Kidney (tissue), 14 donors: Measurements from ENCODE around the gene MAD1L1. TPM values are rescaled to one million over a fixed set of nuclear protein-coding genes. Genes with fewer than 3 reads are reported as not detected.

Source experiments
- DNase-seq, 5 donors: peaks; one replicate each; pipeline ENCODE4 v3.0.0-alpha.2; 2013 to 2020
- FAIRE-seq: peaks from 2 replicates; lab custom pipeline; 2012; peaks lifted over from hg19 to GRCh38; lab: Jason Lieb, UNC
- H3K27ac ChIP-seq, 2 donors: one replicate each; pipeline ENCODE4 v1.7.0; 2013; ENCODE audit warnings: low read depth in 2 of 2, low read length in 2 of 2, inconsistent platforms in 1 of 2
- H3K27me3 ChIP-seq: one replicate; pipeline ENCODE4 v1.7.1; 2013; ENCODE audit warnings: low read length, inconsistent platforms; ENCODE audit not compliant: control insufficient read depth, insufficient read depth
- H3K36me3 ChIP-seq, 3 donors: one replicate each; pipeline versions ENCODE4 v1.7.0 to v1.7.1; 2013; ENCODE audit warnings: low read length in 3 of 3, control low read depth in 1 of 3, inconsistent platforms in 1 of 3; ENCODE audit not compliant: insufficient read depth in 3 of 3, control insufficient read depth in 2 of 3
- H3K4me1 ChIP-seq, 3 donors: one replicate each; pipeline versions ENCODE4 v1.7.0 to v1.7.1; 2013; ENCODE audit warnings: low read length in 3 of 3, inconsistent platforms in 1 of 3, low read depth in 1 of 3; ENCODE audit not compliant: control insufficient read depth in 2 of 3, insufficient read depth in 2 of 3
- H3K4me3 ChIP-seq, 3 donors: one replicate each; pipeline versions ENCODE4 v1.7.0 to v1.8.1; 2013; ENCODE audit warnings: low read length in 3 of 3, control low read depth in 1 of 3, inconsistent platforms in 1 of 3
- H3K9ac ChIP-seq, 3 donors: one replicate each; pipeline versions ENCODE4 v1.7.0 to v1.7.1; 2013; ENCODE audit warnings: low read length in 3 of 3, control low read depth in 1 of 3, inconsistent platforms in 1 of 3
- H3K9me3 ChIP-seq, 3 donors: one replicate each; pipeline versions ENCODE4 v1.7.0 to v1.7.1; 2013; ENCODE audit warnings: low read length in 3 of 3, control low read depth in 1 of 3, inconsistent platforms in 1 of 3; ENCODE audit not compliant: control insufficient read depth in 2 of 3, insufficient read depth in 1 of 3
- intact Hi-C: fragments of 100-400 bp; cut with DNase I; formaldehyde crosslinking; loops from one replicate; pipeline ENCODE4 v1.11.1; 2022
- polyA plus RNA-seq: library from polyadenylated mRNA; stranded (reverse); fragments of 350-450 nt; fragmentation: Illumina TruSeq; extraction: RNeasy Lipid Tissue Mini Kit (QIAGEN cat#74804); gene quantifications from one replicate; pipeline ENCODE4 v1.2.3, GENCODE V29; 2014; ENCODE audit warnings: low read depth, low replicate concordance; ENCODE audit not compliant: insufficient read depth
- total RNA-seq: library from RNA; stranded (reverse); fragmentation: NEBNext Ultra II Directional; extraction: Animal tissue kit (Norgen Biotek cat#: 25700); gene quantifications from one replicate; pipeline ENCODE4 v1.2.1, GENCODE V29; 2021
- TF ChIP-seq, protein P1 (sequence below): IDR thresholded peaks from 3 replicates; pipeline ENCODE4 v1.5.1; 2012; ENCODE audit warnings: mild to moderate bottlenecking, moderate library complexity, borderline replicate concordance; ENCODE audit not compliant: insufficient read depth; ENCODE audit errors: extremely low read depth
- donor health status: control.
- donor health status: control.
- donor health status: control.
- donor health status: control.
- donor health status: control.
- donor health status: DM: yes; HTN: yes; CAD: no.
- donor health status: Normal renal cell carcinoma (clear cell type).

MAD1L1 gene
- total and polyA plus RNA-seq, 2 donors from 2014 or later, result 33.2 to 45.2 TPM

DNA sequence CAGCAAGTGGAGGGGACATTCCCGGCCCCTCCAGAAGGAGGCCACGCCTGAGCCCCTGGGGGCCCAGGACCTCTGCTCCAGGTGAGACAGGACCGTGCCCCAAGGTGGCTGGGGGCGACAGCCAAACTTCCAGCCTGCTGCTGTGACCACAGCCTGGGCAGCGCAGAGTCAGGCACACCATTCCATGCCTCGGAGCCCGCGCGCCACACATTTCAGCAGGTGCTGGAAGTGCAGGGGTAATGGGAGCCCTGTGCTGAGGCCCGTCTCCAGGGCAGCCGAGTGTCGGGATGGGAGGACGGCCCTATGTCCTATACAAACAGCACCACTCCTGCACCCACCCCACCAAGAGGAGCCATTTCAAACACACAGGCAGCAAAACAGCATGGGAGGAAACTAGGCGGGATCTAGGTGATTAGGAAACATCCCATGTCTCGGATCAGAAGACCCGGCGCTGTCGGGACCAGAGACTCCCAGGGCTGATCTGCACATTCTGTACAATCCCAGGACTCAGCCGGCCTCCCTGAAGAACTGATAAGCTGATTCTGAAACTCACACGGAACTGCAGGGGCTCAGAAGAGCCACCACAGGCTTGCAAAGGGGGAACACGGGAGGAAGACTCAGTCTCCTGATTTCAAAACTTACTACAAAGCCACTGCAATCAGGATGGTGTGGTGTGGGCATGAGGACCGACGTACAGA, 290.4 kb downstream of the MAD1L1 start:
- Histone ChIP-seq H3K9me3 (no peaks in the 10 kb centered on the region), H3K4me1 (no peaks in the 10 kb centered on the region), H3K4me3 (no peak overlapping the region), H3K27me3 (no peaks in the 10 kb centered on the region), H3K9ac (no peak overlapping the region), H3K36me3 (no peaks in the 10 kb centered on the region), H3K27ac (no peak overlapping the region)
- TF ChIP-seq, protein P1, sequence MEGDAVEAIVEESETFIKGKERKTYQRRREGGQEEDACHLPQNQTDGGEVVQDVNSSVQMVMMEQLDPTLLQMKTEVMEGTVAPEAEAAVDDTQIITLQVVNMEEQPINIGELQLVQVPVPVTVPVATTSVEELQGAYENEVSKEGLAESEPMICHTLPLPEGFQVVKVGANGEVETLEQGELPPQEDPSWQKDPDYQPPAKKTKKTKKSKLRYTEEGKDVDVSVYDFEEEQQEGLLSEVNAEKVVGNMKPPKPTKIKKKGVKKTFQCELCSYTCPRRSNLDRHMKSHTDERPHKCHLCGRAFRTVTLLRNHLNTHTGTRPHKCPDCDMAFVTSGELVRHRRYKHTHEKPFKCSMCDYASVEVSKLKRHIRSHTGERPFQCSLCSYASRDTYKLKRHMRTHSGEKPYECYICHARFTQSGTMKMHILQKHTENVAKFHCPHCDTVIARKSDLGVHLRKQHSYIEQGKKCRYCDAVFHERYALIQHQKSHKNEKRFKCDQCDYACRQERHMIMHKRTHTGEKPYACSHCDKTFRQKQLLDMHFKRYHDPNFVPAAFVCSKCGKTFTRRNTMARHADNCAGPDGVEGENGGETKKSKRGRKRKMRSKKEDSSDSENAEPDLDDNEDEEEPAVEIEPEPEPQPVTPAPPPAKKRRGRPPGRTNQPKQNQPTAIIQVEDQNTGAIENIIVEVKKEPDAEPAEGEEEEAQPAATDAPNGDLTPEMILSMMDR, result no peak
- FAIRE-seq (no peak), DNase-seq (peak in 1 of 5 donors; percentile 57)
- intact Hi-C loops, result no loop called here

DNA sequence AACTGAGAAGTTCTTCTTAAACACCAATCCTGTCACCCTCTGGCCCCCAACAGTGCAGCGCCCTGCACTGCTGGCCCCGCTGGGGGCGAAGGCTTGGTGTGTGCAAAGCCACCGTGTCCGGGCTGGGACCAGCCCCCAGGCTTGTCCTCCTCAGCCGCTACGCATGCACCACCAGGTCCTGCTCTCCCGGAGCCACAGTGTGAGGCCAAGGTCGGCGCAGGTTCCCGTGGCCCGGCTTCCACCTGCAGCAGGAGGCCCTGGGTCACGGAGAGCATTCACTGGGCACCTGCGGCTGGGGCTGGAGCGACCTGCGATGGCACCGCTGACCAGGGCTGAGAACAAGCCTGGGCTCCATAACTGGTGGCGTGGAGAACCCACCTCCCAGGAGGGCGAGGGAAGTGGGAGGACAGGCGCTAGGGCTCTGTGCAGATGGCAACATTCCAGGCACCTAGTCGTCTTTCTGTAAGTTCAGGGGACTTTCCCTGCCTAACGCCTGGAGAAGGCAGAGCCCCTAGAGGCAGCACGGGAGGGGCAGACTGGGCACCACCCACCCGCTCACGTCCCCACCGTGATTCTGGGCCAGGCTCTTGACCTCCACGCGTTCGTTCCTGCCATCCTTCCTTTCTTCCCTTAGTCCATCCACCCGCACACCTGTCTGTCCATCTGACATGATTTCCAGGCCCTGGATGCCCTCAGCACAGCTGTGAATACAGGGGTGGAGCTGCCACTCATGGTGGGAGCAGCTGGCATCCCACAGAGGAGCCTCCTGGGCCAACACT, 291.1 kb downstream of the MAD1L1 start:
- no peak overlapping the region for H3K9ac ChIP-seq
- DNase-seq (peak in 4 of 5 donors; percentile 50 to 73 (median 57)), FAIRE-seq (no peak)
- no peak overlapping the region for H3K27ac ChIP-seq
- H3K36me3 ChIP-seq, result no peaks in the 10 kb centered on the region
- H3K9me3 ChIP-seq, result no peaks in the 10 kb centered on the region
- no peaks in the 10 kb centered on the region for H3K4me1 ChIP-seq
- TF ChIP-seq, protein P1, result no peak
- intact Hi-C loops, result no loop called here
- H3K27me3 ChIP-seq, result no peaks in the 10 kb centered on the region
- H3K4me3 ChIP-seq, result no peak overlapping the region

DNA sequence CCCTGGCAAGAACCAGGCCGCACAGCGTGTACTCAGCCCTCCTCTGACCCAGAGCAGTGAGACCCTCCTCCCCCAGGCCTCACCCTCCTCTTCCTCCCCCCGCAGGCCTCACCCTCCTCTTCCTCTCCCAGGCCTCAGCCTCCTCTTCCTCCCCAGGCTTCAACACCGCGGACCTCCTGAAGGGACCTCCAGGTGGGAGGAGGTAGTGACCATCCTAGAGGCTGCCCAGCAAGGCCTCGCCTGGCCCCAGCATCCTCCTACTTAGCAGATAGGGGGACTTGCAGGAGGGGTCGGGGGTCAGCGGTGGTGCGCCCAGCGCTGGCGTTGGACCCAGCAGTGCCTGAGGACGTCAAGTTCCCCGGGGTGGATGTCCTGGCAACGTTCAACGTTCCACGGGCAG, 291.9 kb downstream of the MAD1L1 start:
- Histone ChIP-seq H3K4me1 (no peaks in the 10 kb centered on the region), H3K9ac (no peak overlapping the region), H3K9me3 (no peaks in the 10 kb centered on the region), H3K27me3 (no peaks in the 10 kb centered on the region), H3K36me3 (no peaks in the 10 kb centered on the region), H3K4me3 (no peak overlapping the region), H3K27ac (no peak overlapping the region)
- DNase-seq (peak in 1 of 5 donors; percentile 73), FAIRE-seq (no peak)
- TF ChIP-seq, protein P1, result no peak
- intact Hi-C loops, result no loop called here
